Activated T-helper 1 cell treated with anti-CD3 and anti-CD28 coated beads, Interleukin-2, amount 50 U/mL, for 16 hours (primary cell): Measurements from ENCODE around the gene BNIP5.
"Not testable (repeated sequence)": the region's sequence is repeated elsewhere in the genome, so short reads cannot be mapped to it uniquely, and the experiment has no call there.

ENCODE experiments used
- DNase-seq, 2 donors: peaks; one replicate each; pipeline ENCODE4 v3.0.0-alpha.2; 2020; ENCODE audit warnings: low read depth in 1 of 2, low spot score in 1 of 2

Gene BNIP5

GRCh38 chr6:36367743-36368142 lies 31.1 kb upstream of the BNIP5 start:
- no peak for DNase-seq

- DNase-seq: no peak
Measured at GRCh38 chr6:36364669-36365479, 28.2 kb upstream of the BNIP5 start.

- not testable (repeated sequence) for DNase-seq
Measured at GRCh38 chr6:36364061-36364635, 27.5 kb upstream of the BNIP5 start.

GRCh38 chr6:36363371-36363752 lies 26.7 kb upstream of the BNIP5 start:
- DNase-seq: not testable (repeated sequence)

GRCh38 chr6:36362551-36363370 lies 26.1 kb upstream of the BNIP5 start:
- no peak for DNase-seq

- no peak for DNase-seq
Measured at GRCh38 chr6:36361071-36361470, 24.4 kb upstream of the BNIP5 start.

- DNase-seq: peak; percentile 37 to 39
Measured at GRCh38 chr6:36360241-36361054, 23.8 kb upstream of the BNIP5 start.

- DNase-seq: no peak
Measured at GRCh38 chr6:36358226-36358915, 21.7 kb upstream of the BNIP5 start.

- no peak for DNase-seq
Measured at GRCh38 chr6:36357872-36358225, 21.2 kb upstream of the BNIP5 start.

GRCh38 chr6:36355819-36356218 lies 19.1 kb upstream of the BNIP5 start:
- no peak for DNase-seq

GRCh38 chr6:36353411-36353915 lies 16.8 kb upstream of the BNIP5 start:
- DNase-seq: no peak

- no peak for DNase-seq
Measured at GRCh38 chr6:36352477-36353157, 15.9 kb upstream of the BNIP5 start.

GRCh38 chr6:36350681-36351571 lies 14.2 kb upstream of the BNIP5 start:
- DNase-seq: no peak

- no peak for DNase-seq
Measured at GRCh38 chr6:36350082-36350481, 13.4 kb upstream of the BNIP5 start.

GRCh38 chr6:36349240-36349639 lies 12.6 kb upstream of the BNIP5 start:
- DNase-seq: no peak

- no peak for DNase-seq
Measured at GRCh38 chr6:36347621-36348020, 10.9 kb upstream of the BNIP5 start.

- no peak for DNase-seq
Measured at GRCh38 chr6:36346486-36347273, 10.0 kb upstream of the BNIP5 start.
